HCT116 (cell line): ENCODE measurements around the gene SARNP. TPM values are rescaled to one million over a fixed set of nuclear protein-coding genes. Genes with fewer than 3 reads are reported as not detected.

Experiments
- ATAC-seq: fragments of 200-7000 bp; cut with Tn5 transposase; 2 replicates; pipeline ENCODE4 v1.9.1; 2020; ENCODE audit warnings: mild to moderate bottlenecking, moderate library complexity
- BruUV-seq: library from RNA; stranded (reverse); fragments of 400-500 nt; replicated peaks from 2 replicates; lab custom pipeline; 2021; lab: Mats Ljungman, UMichigan
- CTCF ChIA-PET: fragments of 300-600 bp; sonication (Branson Sonifier 250); formaldehyde crosslinking; loops from one replicate; lab custom pipeline; 2021; ENCODE audit warnings: antibody characterized with exemption; lab: Charles Lee
- POLR2A ChIA-PET: fragments of 300-600, 350-600 bp; sonication (Branson Sonifier 250); formaldehyde crosslinking; loops from one replicate; lab custom pipeline; 2021; ENCODE audit warnings: antibody characterized with exemption; lab: Charles Lee
- RAD21 ChIA-PET, 2 experiments: fragments of 300-600 bp; sonication (Branson Sonifier 250); formaldehyde crosslinking; loops; one replicate each; lab custom pipeline; 2023; ENCODE audit warnings: low total read pairs in 2 of 2; ENCODE audit not compliant: uncharacterized antibody in 2 of 2, unreplicated experiment in 2 of 2, low non-redundant PET in 1 of 2; lab: Charles Lee
- DNase-seq: peaks from one replicate; pipeline ENCODE4 v3.0.0-alpha.2; 2010; ENCODE audit warnings: low read depth, low spot score
- H2AFZ ChIP-seq: fragments of 200-600 bp; shearing (Covaris generic), sonication (generic); 2 replicates; pipeline ENCODE4 v1.6.1; 2017; ENCODE audit warnings: low read depth, mixed run types, mixed read lengths, antibody characterized with exemption, low read length; ENCODE audit not compliant: poor library complexity, severe bottlenecking
- H3K27ac ChIP-seq: 2 replicates; pipeline ENCODE4 v1.5.1; 2012; ENCODE audit warnings: low read depth, low read length
- H3K27me3 ChIP-seq: fragments of 200-600 bp; sonication (generic); 2 replicates; pipeline ENCODE4 v1.6.1; 2016; ENCODE audit warnings: mixed run types, low read length, mixed read lengths; ENCODE audit not compliant: insufficient read depth
- H3K36me3 ChIP-seq, 2 experiments: fragments of 200-500 bp in 1 of 2; fragments of 200-600 bp in 1 of 2; sonication (Bioruptor generic) in 1 of 2; sonication (generic) in 1 of 2; 2 replicates each; pipeline versions ENCODE4 v1.5.1 to v1.6.1; 2014 to 2016; ENCODE audit warnings: low read length in 2 of 2, inconsistent platforms in 1 of 2, mixed read lengths in 1 of 2, mixed run types in 1 of 2; ENCODE audit not compliant: insufficient read depth in 2 of 2, control insufficient read depth in 1 of 2
- H3K4me1 ChIP-seq, 2 experiments: fragments of 200-600 bp in 1 of 2; sonication (generic) in 1 of 2; 2 replicates each; pipeline versions ENCODE4 v1.5.1 to v1.6.1; 2012 to 2017; ENCODE audit warnings: low read length in 2 of 2, inconsistent platforms in 1 of 2, mild to moderate bottlenecking in 1 of 2, mixed read lengths in 1 of 2, mixed run types in 1 of 2, moderate library complexity in 1 of 2; ENCODE audit not compliant: insufficient read depth in 2 of 2, control insufficient read depth in 1 of 2
- H3K4me2 ChIP-seq: fragments of 200-600 bp; sonication (generic); 2 replicates; pipeline ENCODE4 v1.6.1; 2017; ENCODE audit warnings: mixed run types, low read length, mixed read lengths
- H3K4me3 ChIP-seq, 2 experiments: fragments of 200-600 bp in 1 of 2; sonication (generic) in 1 of 2; replicated peaks in 1 of 2; 2 replicates each; pipeline ENCODE4 v1.5.1; 2011 to 2016; ENCODE audit warnings: low read length in 2 of 2, control low read depth in 1 of 2, low read depth in 1 of 2, mild to moderate bottlenecking in 1 of 2, mixed read lengths in 1 of 2, mixed run types in 1 of 2
- H3K79me2 ChIP-seq: fragments of 200-600 bp; sonication (generic); 2 replicates; pipeline ENCODE4 v1.6.1; 2017; ENCODE audit warnings: mild to moderate bottlenecking, mixed run types, low read length, moderate library complexity, mixed read lengths; ENCODE audit not compliant: insufficient read depth
- H3K9ac ChIP-seq: fragments of 200-600 bp; sonication (generic); 2 replicates; pipeline ENCODE4 v1.6.1; 2016; ENCODE audit warnings: low read length, mixed read lengths
- H3K9me2 ChIP-seq: fragments of 200-600 bp; sonication (generic), shearing (Covaris generic); 2 replicates; pipeline ENCODE4 v1.6.1; 2017; ENCODE audit warnings: mixed run types, mild to moderate bottlenecking, moderate library complexity; ENCODE audit not compliant: insufficient read depth
- H3K9me3 ChIP-seq, 2 experiments: fragments of 200-500 bp in 1 of 2; fragments of 200-600 bp in 1 of 2; sonication (Bioruptor generic) in 1 of 2; sonication (generic) in 1 of 2; 2 replicates each; pipeline ENCODE4 v1.6.1; 2014 to 2017; ENCODE audit warnings: low read length in 2 of 2, mixed read lengths in 2 of 2, inconsistent platforms in 1 of 2, low read depth in 1 of 2, mild to moderate bottlenecking in 1 of 2, mixed run types in 1 of 2, moderate library complexity in 1 of 2; ENCODE audit not compliant: control insufficient read depth in 1 of 2, insufficient read depth in 1 of 2
- H4K20me1 ChIP-seq: fragments of 200-600 bp; sonication (generic), shearing (Covaris generic); 2 replicates; pipeline ENCODE4 v1.6.1; 2017; ENCODE audit warnings: mixed run types, mild to moderate bottlenecking, moderate library complexity; ENCODE audit not compliant: insufficient read depth
- EGR1 ChIP-seq: IDR thresholded peaks from 2 replicates; pipeline ENCODE4 v1.6.1; 2012; ENCODE audit warnings: low read depth
- EZH2 ChIP-seq: fragments of 200-600 bp; sonication (generic); IDR thresholded peaks from 2 replicates; pipeline ENCODE4 v1.6.1; 2017; ENCODE audit warnings: antibody characterized with exemption, mixed run types
- EZH2phosphoT487 ChIP-seq: fragments of 200-600 bp; IDR thresholded peaks from 2 replicates; pipeline ENCODE4 v1.6.1; 2018; ENCODE audit warnings: antibody characterized with exemption, borderline replicate concordance
- FOSL1 ChIP-seq: IDR thresholded peaks from 2 replicates; pipeline ENCODE4 v1.6.1; 2012; ENCODE audit warnings: low read depth
- POLR2A ChIP-seq: IDR thresholded peaks from 2 replicates; pipeline ENCODE4 v1.7.0; 2011; ENCODE audit warnings: borderline replicate concordance; ENCODE audit not compliant: insufficient read depth, insufficient read length; ENCODE audit errors: extremely low read depth
- POLR2AphosphoS5 ChIP-seq: IDR thresholded peaks from 2 replicates; pipeline ENCODE4 v1.6.1; 2011; ENCODE audit warnings: mild to moderate bottlenecking, low read depth, low read length, moderate library complexity
- RAD21 ChIP-seq: IDR thresholded peaks from 2 replicates; pipeline ENCODE4 v1.6.1; 2012; ENCODE audit warnings: low read depth, mild to moderate bottlenecking
- SIN3A ChIP-seq: IDR thresholded peaks from 2 replicates; pipeline ENCODE4 v1.6.1; 2012; ENCODE audit warnings: low read depth
- SP1 ChIP-seq: IDR thresholded peaks from 2 replicates; pipeline ENCODE4 v1.6.1; 2012; ENCODE audit warnings: low read depth
- SRF ChIP-seq: IDR thresholded peaks from 2 replicates; pipeline ENCODE4 v1.6.1; 2012; ENCODE audit warnings: low read depth
- TCF7L2 ChIP-seq: IDR thresholded peaks from 2 replicates; pipeline ENCODE4 v1.7.0; 2011; ENCODE audit warnings: borderline replicate concordance, inconsistent platforms; ENCODE audit not compliant: insufficient read depth, insufficient read length; ENCODE audit errors: extremely low read depth
- ZFX ChIP-seq: fragments of 450-650 bp; IDR thresholded peaks from 2 replicates; pipeline ENCODE4 v1.6.1; 2017
- intact Hi-C: fragments of 100-400 bp; cut with micrococcal nuclease; formaldehyde crosslinking; loops from 2 replicates; pipeline ENCODE4 v1.10.0; 2022
- total RNA-seq: library from RNA; stranded (reverse); gene quantifications from one replicate; pipeline ENCODE4 v1.2.1, GENCODE V29; 2021; ENCODE audit not compliant: unreplicated experiment
- TF ChIP-seq, protein P1 (sequence below), 3 experiments: fragments of 200-600 bp in 1 of 3; sonication (generic) in 1 of 3; IDR thresholded peaks in 2 of 3; conservative IDR thresholded peaks in 1 of 3; 2 replicates each; pipeline ENCODE4 v1.5.1; 2012 to 2017; ENCODE audit warnings: low read depth in 2 of 3, low read length in 2 of 3, antibody characterized with exemption in 1 of 3, borderline replicate concordance in 1 of 3, control low read depth in 1 of 3, mild to moderate bottlenecking in 1 of 3, mixed read lengths in 1 of 3, mixed run types in 1 of 3, moderate library complexity in 1 of 3; ENCODE audit not compliant: insufficient read depth in 1 of 3
- TF ChIP-seq, protein P2 (sequence below): IDR thresholded peaks from 2 replicates; pipeline ENCODE4 v1.6.1; 2012

The SARNP gene
- total RNA-seq, 1 experiment from 2014 or later = 82.4 TPM

DNA sequence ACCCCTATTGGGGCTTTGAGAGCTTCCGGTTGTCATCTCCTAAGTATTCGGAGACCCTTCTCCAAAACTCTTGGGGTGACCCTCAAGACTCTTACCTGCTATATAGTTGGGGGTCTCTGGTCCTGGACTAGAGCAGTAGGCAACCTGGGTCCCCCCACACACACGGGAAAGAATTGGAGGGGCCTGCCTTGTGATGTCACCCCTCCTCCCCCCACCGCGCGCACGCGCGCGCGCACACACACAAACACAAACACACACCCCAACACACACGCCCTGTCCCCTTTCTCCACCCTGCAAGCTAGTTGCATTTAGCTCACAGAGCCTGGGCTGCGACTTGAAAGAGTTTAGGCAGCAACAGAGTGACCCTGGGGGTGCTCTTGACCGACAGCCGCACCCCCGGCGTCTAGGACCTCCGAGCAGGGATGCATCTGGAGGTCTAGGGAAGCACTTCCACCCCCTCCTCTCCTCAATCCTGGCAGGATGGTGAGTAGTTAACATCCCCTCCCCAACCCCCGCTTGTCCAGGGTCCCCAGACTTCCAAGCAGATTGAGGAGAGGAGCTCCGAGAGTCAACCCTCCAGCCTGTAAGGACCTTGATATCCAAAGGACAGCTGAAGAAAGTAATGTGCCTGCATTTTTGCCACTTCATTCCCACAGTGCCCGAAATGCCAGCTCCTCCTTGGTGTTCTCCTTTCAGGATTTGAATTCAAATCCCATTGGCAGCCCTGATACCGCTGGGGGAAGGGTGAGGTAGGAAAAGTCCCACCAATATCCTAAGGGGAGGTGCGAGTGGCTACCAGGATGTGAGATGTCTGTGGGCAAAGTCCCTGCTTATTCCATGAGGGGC is 13.3 kb upstream of the SARNP start (continued):
- TF ChIP-seq, protein P1, sequence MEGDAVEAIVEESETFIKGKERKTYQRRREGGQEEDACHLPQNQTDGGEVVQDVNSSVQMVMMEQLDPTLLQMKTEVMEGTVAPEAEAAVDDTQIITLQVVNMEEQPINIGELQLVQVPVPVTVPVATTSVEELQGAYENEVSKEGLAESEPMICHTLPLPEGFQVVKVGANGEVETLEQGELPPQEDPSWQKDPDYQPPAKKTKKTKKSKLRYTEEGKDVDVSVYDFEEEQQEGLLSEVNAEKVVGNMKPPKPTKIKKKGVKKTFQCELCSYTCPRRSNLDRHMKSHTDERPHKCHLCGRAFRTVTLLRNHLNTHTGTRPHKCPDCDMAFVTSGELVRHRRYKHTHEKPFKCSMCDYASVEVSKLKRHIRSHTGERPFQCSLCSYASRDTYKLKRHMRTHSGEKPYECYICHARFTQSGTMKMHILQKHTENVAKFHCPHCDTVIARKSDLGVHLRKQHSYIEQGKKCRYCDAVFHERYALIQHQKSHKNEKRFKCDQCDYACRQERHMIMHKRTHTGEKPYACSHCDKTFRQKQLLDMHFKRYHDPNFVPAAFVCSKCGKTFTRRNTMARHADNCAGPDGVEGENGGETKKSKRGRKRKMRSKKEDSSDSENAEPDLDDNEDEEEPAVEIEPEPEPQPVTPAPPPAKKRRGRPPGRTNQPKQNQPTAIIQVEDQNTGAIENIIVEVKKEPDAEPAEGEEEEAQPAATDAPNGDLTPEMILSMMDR (IDR thresholded peaks at IDR 0.05 in 2 of 3, conservative IDR thresholded peaks at IDR 0.05 in 1 of 3; ENCODE audit: borderline replicate concordance in 1 of 3, insufficient read depth in 1 of 3, low read depth in 2 of 3, low read length in 2 of 3) = no peak
- TF ChIP-seq ZFX (no peak), FOSL1 (no peak), EZH2 (no peak), POLR2AphosphoS5 (peak; percentile 67), EZH2phosphoT487 (no peak)

DNA sequence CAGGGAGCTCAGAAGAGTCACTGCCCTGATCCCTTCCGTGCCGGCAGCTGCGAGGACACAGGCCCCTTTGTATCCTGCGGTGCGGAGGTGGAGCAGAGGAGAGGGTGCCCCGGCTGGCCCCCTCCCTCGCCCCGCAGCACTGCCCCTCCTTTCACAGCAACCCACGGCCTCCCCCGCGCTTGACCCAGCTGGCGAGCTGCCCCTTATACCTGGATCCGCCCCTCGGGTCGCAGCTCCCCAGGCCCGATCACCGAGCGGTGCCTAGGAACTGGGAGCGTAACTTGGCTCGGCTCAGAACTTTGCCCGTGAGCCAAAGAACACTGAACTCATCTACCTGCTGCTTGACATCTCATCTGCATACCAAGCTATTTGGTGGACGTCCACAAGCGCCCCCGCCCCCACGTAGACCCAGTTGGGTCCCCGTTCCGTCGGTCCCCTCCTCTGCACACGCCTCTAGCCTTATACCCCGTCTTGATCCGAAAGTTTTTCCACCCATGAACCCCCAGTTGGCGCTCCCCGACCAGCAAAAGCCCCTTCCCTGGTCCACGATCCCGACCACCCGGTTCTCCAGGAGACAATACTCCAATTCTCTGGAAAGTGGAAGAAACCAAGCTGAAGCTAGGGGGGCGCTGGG is 12.6 kb upstream of the SARNP start:
- DNase-seq = no peak
- H3K27me3 ChIP-seq = no peaks in the 10 kb centered on the region
- H4K20me1 ChIP-seq = no peaks in the 10 kb centered on the region
- H3K4me1 ChIP-seq = peaks cover 16 to 29% of the 10 kb centered on the region in 2 experiments; a peak in 3 of 4 replicates
- ChIA-PET CTCF (interaction anchor here (0.9 to 2.1 kb wide), 8 partner anchors 9 to 166 kb away, joined by 3 to 14 read pairs (median 4); partner anchors contain the start of genes ORMDL2 and SARNP), RAD21 (interaction anchor here in 1 of 2 experiments (1.0 to 1.7 kb wide), 3 partner anchors 18 to 100 kb away, joined by 3 to 4 read pairs (median 4); no protein-coding TSS in a partner anchor)
- H2AFZ ChIP-seq = no peak overlapping the region
- H3K79me2 ChIP-seq = peaks cover 48% of the 10 kb centered on the region
- peak overlapping the region; percentile 87 for H3K27ac ChIP-seq
- no peaks in the 10 kb centered on the region for H3K9me3 ChIP-seq
- peak; percentile 46; the same call in 1 of the 2 replicates for TF ChIP-seq EGR1
- TF ChIP-seq POLR2A = no peak
- no peak for TF ChIP-seq SP1
- TF ChIP-seq POLR2AphosphoS5 = peak; percentile 42; the same call in 1 of the 2 replicates
- TF ChIP-seq TCF7L2 = no peak
- no peak for TF ChIP-seq SRF
- peak; percentile 32; the same call in 1 of the 2 replicates for TF ChIP-seq ZFX
- TF ChIP-seq RAD21 = no peak
- 0 out of 2 replicates have a peak, but pooled peaks have one; percentile 18 for TF ChIP-seq SIN3A
- TF ChIP-seq, protein P2, sequence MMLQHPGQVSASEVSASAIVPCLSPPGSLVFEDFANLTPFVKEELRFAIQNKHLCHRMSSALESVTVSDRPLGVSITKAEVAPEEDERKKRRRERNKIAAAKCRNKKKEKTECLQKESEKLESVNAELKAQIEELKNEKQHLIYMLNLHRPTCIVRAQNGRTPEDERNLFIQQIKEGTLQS = no peak
- TF ChIP-seq, all 23 proteins: peak for 4
- BruUV-seq = TSS peak; percentile 71
- H3K9me2 ChIP-seq = no peaks in the 10 kb centered on the region
- POLR2A ChIA-PET = interaction anchor here (0.7 to 3.4 kb wide), 19 partner anchors 8 to 216 kb away, joined by 3 to 59 read pairs (median 6); partner anchors contain the start of genes MMP19, ORMDL2, PYM1 and RAB5B
- intact Hi-C loops = loop anchor here (2.0 kb wide), 1 partner anchor 97 kb away; the partner anchor contains the start of gene PYM1
- H3K4me3 ChIP-seq = peak overlapping the region; percentile 93 to 97
- H3K4me2 ChIP-seq = peak overlapping the region; percentile 87
- peaks cover 1 to 13% of the 10 kb centered on the region in 2 experiments; a peak in 2 of 4 replicates for H3K36me3 ChIP-seq
- H3K9ac ChIP-seq = peak overlapping the region; percentile 85
- peak; percentile 54 for ATAC-seq
